GM18519 (cell line): ENCODE results near the gene GREM2.
A peak's percentile ranks its signal among the peaks of the same experiment; 100 is the strongest.

Experiments
- ATAC-seq: cut with Tn5 transposase; IDR thresholded peaks from one replicate; pipeline ENCODE4 v1.9.1; 2021; ENCODE audit warnings: mild to moderate bottlenecking, moderate library complexity; ENCODE audit not compliant: unreplicated experiment, low FRiP score

Gene GREM2

GRCh38 chr1:240611619-240612480, at the start of gene GREM2:
TSS of gene GREM2 (minus strand) at chr1:240612155. CDS start at chr1:240493475, 118,680 bp downstream.
- ATAC-seq: peak; percentile 62

DNA sequence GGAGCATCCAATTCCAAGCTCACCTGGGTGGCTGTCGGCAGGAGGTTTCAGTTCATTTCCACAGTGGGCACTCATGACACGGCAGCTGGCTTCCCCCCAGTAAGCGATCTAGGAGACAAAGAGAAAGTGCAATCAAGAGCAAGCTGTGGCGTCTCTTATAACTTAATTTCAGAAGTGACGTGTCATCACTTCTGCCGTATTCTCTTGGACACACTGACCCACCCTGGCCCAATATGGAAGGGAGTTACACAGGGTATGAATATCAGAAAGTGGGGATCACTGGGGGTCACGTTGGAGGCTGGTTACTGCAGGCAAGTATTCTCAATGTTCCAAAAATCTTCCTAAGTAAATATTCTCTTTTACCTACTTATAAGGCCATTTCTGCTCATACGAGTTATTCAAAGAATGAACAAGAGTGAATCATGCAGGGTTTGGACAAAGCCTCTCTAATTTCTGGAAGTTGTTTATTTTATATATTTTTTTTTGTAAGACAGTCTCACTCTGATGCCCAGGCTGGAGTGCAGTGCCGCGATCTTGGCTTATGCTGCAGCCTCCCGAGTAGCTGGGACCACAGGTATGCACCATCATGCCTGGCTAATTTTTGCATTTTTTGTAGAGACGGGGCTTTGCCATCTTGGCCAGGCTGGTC, 46.5 kb upstream of the GREM2 start:
- ATAC-seq: no peak

- ATAC-seq: no peak
These were observed 44.6 kb upstream of the GREM2 start for GRCh38 chr1:240656531-240656930.

DNA sequence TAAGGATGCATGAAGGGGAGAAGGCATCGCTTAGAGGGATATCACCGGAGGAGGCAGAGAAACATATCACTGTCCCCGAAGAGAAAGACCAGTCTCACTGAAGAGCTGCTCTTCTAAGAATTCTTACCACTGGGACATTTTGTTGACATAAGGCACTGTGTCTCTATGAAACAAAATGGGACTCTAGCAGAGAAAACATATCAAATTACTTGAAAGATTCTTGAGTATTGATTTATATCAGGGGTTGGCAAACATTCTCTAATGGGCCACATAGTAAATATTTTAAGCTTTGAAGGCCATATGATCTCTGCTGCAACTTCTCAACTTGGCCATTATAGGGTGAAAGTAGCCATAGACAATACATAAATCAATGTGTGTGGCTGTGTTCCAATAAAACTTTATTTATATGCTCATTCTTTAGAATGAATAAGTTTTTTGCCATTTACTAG, 41.0 kb upstream of the GREM2 start:
- ATAC-seq: no peak

GRCh38 chr1:240652549-240652948, 40.6 kb upstream of the GREM2 start:
- ATAC-seq: no peak

DNA sequence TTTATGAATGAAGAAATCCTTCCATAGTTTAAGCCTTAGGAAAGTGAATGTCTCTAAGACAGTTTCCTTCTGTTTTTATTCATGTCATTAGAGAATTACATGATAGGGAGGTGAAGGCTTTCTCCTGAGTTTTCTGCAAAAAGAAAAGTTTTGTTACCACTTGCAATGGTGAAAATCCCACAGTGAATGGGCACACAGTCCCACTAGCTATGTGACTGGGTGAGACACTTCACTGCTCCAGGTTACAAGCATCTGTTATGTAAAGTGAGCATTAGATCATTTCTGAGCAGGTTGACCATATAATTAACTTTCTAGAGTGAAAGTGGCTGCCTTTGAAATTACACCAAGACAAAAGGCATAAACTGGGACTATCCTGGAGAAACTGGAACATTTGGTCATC, 38.9 kb upstream of the GREM2 start:
- ATAC-seq: no peak

GRCh38 chr1:240649733-240650721, 38.1 kb upstream of the GREM2 start:
- no peak for ATAC-seq

GRCh38 chr1:240646571-240647240, 34.8 kb upstream of the GREM2 start:
- no peak for ATAC-seq

- ATAC-seq: no peak
These were observed 32.8 kb upstream of the GREM2 start for GRCh38 chr1:240644732-240645131.

- ATAC-seq: no peak
These were observed 23.7 kb upstream of the GREM2 start for GRCh38 chr1:240635466-240636256.

DNA sequence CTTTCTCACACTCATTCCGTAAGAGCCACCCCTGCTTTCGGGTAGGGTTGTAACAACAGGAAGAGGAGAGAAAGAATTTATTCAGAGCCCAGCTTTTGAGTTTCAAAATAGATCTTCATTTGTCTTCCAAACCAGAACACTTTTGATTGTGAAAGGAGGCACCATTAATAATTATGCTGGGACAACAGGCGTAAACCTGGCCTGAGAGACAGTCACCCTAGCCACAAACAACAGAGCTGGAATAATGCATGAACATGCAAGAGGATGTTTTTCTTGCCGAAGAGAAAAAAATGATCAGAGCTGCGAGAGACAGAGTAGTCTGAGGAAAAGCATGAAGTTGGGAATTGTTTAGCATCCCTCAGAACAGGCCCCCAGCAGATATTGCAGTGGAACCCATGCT, 18.5 kb upstream of the GREM2 start:
- no peak for ATAC-seq

DNA sequence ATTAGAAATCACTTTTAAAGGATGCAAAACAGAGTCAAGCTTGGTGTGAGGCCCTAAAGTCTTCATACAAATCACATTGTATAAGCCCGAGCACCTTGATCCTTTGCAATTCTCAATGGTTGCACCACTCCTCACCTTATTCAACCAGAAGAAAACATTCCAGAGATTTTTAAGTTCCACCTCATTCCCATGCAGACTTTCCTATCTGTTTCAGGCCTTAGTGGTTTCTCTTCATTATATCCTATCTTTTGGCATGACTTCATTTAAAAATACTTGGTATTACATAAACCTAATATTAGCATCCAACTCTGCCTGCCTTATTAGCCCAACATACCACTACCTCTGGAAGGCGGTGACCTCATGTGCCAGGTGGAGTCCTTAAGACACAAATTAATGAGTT, 9.3 kb upstream of the GREM2 start:
- no peak for ATAC-seq

- ATAC-seq: no peak
These were observed 8.1 kb upstream of the GREM2 start for GRCh38 chr1:240619906-240620621.

GRCh38 chr1:240619357-240619756, 7.4 kb upstream of the GREM2 start:
- no peak for ATAC-seq

- ATAC-seq: no peak
These were observed 7.0 kb upstream of the GREM2 start for GRCh38 chr1:240618946-240619345.

- no peak for ATAC-seq
These were observed 4.1 kb upstream of the GREM2 start for GRCh38 chr1:240616018-240616417.

DNA sequence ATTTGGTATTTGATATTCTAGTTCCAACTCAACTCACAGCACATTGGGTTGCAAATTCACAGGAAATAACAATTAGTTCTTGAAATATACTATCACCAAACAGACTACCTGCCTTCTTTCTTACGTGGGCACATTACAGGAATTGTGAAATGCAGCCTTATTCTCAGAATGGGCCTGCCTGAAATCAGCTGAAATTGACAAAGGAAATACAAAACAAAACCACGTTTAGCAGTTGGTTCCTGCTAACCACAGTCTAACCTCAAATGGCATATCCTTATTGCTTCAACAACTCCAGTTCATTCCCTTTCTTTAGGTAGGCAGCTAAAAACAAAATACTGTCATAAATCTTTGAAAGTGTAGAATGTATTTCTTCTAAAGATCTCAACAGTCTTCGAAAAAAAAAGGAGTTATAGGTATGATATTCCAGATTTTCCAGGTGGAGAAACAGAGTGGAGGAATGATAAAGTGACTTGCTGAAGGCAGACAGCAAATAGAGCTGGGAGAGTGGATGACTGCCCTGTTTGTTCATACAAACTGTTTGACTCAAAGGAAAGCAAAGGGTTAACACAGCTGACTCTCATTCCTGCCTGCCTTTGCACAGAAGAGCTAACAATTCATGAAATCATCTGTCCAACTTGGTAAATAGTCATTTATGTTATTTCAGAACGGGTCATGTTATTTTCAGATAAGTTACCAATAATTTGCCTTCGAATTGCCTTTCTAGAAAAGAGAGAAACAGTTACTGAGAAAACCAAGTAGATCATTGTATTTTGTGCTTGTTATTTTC, 1.6 kb upstream of the GREM2 start:
- ATAC-seq: no peak

GRCh38 chr1:240612811-240613210, 856 bp upstream of the GREM2 start:
- ATAC-seq: no peak
